ENCODE results near the gene AK1. TPM values are rescaled to one million over a fixed set of nuclear protein-coding genes. Genes with fewer than 3 reads are reported as not detected.

AK1 gene
- total and polyA plus RNA-seq, 9 of the 15 experiments (the other 6 are each of a cell fraction or from before 2014, with no cell fraction given): 10.1 to 71.8 (median 39.0) TPM

- TF ChIP-seq, protein P1, sequence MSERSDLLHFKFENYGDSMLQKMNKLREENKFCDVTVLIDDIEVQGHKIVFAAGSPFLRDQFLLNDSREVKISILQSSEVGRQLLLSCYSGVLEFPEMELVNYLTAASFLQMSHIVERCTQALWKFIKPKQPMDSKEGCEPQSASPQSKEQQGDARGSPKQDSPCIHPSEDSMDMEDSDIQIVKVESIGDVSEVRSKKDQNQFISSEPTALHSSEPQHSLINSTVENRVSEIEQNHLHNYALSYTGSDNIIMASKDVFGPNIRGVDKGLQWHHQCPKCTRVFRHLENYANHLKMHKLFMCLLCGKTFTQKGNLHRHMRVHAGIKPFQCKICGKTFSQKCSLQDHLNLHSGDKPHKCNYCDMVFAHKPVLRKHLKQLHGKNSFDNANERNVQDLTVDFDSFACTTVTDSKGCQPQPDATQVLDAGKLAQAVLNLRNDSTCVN (CRISPR knock-in tag; IDR thresholded peaks at IDR 0.05): peak; percentile 86
- TF ChIP-seq POLR2AphosphoS2 (IDR thresholded peaks at IDR 0.05; ENCODE audit: low read length): no peak
- TF ChIP-seq MNT (conservative IDR thresholded peaks at IDR 0.05): peak; percentile 59 to 65
- TF ChIP-seq CCNT2 (IDR thresholded peaks at IDR 0.05; ENCODE audit: borderline replicate concordance, extremely low read depth, insufficient read length, low read depth, low read length): peak; percentile 75
- TF ChIP-seq DEAF1 (CRISPR knock-in tag; IDR thresholded peaks at IDR 0.05): no peak
- no peak for TF ChIP-seq MLX (CRISPR knock-in tag; conservative IDR thresholded peaks at IDR 0.05)
- peak; percentile 90 for TF ChIP-seq POLR2H (tag; IDR thresholded peaks at IDR 0.05; ENCODE audit: low read depth)
- TF ChIP-seq NRF1 (conservative IDR thresholded peaks at IDR 0.05 in 1 of 2, IDR thresholded peaks at IDR 0.05 in 1 of 2): peak; percentile 71 to 76
- TF ChIP-seq TAF15 (IDR thresholded peaks at IDR 0.05; ENCODE audit: low read depth, low read length): no peak
- TF ChIP-seq, protein P2, sequence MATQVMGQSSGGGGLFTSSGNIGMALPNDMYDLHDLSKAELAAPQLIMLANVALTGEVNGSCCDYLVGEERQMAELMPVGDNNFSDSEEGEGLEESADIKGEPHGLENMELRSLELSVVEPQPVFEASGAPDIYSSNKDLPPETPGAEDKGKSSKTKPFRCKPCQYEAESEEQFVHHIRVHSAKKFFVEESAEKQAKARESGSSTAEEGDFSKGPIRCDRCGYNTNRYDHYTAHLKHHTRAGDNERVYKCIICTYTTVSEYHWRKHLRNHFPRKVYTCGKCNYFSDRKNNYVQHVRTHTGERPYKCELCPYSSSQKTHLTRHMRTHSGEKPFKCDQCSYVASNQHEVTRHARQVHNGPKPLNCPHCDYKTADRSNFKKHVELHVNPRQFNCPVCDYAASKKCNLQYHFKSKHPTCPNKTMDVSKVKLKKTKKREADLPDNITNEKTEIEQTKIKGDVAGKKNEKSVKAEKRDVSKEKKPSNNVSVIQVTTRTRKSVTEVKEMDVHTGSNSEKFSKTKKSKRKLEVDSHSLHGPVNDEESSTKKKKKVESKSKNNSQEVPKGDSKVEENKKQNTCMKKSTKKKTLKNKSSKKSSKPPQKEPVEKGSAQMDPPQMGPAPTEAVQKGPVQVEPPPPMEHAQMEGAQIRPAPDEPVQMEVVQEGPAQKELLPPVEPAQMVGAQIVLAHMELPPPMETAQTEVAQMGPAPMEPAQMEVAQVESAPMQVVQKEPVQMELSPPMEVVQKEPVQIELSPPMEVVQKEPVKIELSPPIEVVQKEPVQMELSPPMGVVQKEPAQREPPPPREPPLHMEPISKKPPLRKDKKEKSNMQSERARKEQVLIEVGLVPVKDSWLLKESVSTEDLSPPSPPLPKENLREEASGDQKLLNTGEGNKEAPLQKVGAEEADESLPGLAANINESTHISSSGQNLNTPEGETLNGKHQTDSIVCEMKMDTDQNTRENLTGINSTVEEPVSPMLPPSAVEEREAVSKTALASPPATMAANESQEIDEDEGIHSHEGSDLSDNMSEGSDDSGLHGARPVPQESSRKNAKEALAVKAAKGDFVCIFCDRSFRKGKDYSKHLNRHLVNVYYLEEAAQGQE (IDR thresholded peaks at IDR 0.05; ENCODE audit: borderline replicate concordance): peak; percentile 43; the same call in 1 of the 2 replicates
- TF ChIP-seq, protein P2 (CRISPR knock-in tag; IDR thresholded peaks at IDR 0.05; ENCODE audit: low read depth): peak; percentile 50; the same call in 1 of the 2 replicates
- peak; percentile 47 for TF ChIP-seq ZBTB17 (CRISPR knock-in tag; IDR thresholded peaks at IDR 0.05)
Measured at GRCh38 chr9:127828262-127829031, 49.0 kb downstream of the AK1 start (continued).
